RWPE1 (cell line): ENCODE data around the gene BCL2L1.
A peak's percentile ranks its signal among the peaks of the same experiment; 100 is the strongest.

Experiments
- CTCF ChIA-PET: fragments of 350-600 bp; sonication (Branson Sonifier 250); formaldehyde crosslinking; extraction: SDS; loops from one replicate; lab custom pipeline; 2021; lab: Yijun Ruan, JAX
- POLR2A ChIA-PET: fragments of 400-600 bp; formaldehyde crosslinking; extraction: SDS; loops from one replicate; lab custom pipeline; 2020; ENCODE audit warnings: antibody characterized with exemption; ENCODE audit not compliant: low non-redundant PET; lab: Yijun Ruan, JAX
- DNase-seq: peaks from one replicate; pipeline ENCODE4 v3.0.0; 2012; ENCODE audit warnings: low spot score
- H3K27ac ChIP-seq: fragments of 450-650 bp; 2 replicates; pipeline ENCODE4 v1.5.1; 2017
- CTCF ChIP-seq: fragments of 450-650 bp; conservative IDR thresholded peaks from 2 replicates; pipeline ENCODE4 v1.5.1; 2017; ENCODE audit warnings: low read depth, mild to moderate bottlenecking

The BCL2L1 gene

GRCh38 chr20:31739550-31739977, 16.9 kb upstream of the BCL2L1 start:
- peak overlapping the region; percentile 85 for H3K27ac ChIP-seq

GRCh38 chr20:31738729-31739549, 16.3 kb upstream of the BCL2L1 start, which contains the start of gene TPX2:
Gene TPX2 (plus strand): TSS chr20:31739290. CDS start chr20:31757477, 18,187 bp downstream.
- DNase-seq: peak; percentile 100
- H3K27ac ChIP-seq: peak within 1 kb of the TSS; percentile 85
- ChIA-PET POLR2A (interaction anchor here (0.6 to 0.8 kb wide), 2 partner anchors 14 to 369 kb away, joined by 4 read pairs; no protein-coding TSS in a partner anchor), CTCF (interaction anchor here (0.6 to 2.0 kb wide), 5 partner anchors 15 to 214 kb away, joined by 3 to 8 read pairs (median 5); no protein-coding TSS in a partner anchor)
- TF ChIP-seq CTCF: no peak; the same call in 1 of the 2 replicates

More at GRCh38 chr20:31739550-31739977, 16.9 kb upstream of the BCL2L1 start:
- ChIA-PET POLR2A (interaction anchor here (0.6 kb wide), 1 partner anchor 13 kb away, joined by 4 read pairs; no protein-coding TSS in a partner anchor), CTCF (interaction anchor here (0.6 to 2.0 kb wide), 5 partner anchors 16 to 214 kb away, joined by 3 to 9 read pairs (median 6); no protein-coding TSS in a partner anchor)
- no peak for DNase-seq
- TF ChIP-seq CTCF: no peak

- peak overlapping the region; percentile 76; the same call in 1 of the 2 replicates for H3K27ac ChIP-seq
- POLR2A ChIA-PET: interaction anchor here (0.6 kb wide), 1 partner anchor 138 kb away, joined by 5 read pairs; no protein-coding TSS in a partner anchor
- no peak for DNase-seq
- no peak for TF ChIP-seq CTCF
- CTCF ChIA-PET: interaction anchor here (0.6 to 0.8 kb wide), 3 partner anchors 9 to 119 kb away, joined by 3 to 4 read pairs (median 3); no protein-coding TSS in a partner anchor
Observed at GRCh38 chr20:31731321-31731717, 8.7 kb upstream of the BCL2L1 start.

- peak; percentile 100 for DNase-seq
- ChIA-PET CTCF (interaction anchor here (0.6 to 7.0 kb wide), 35 partner anchors 10 to 220 kb away, joined by 3 to 163 read pairs (median 4); no protein-coding TSS in a partner anchor), POLR2A (interaction anchor here (0.5 to 1.8 kb wide), 10 partner anchors 11 to 205 kb away, joined by 3 to 19 read pairs (median 4); no protein-coding TSS in a partner anchor)
- H3K27ac ChIP-seq: peak overlapping the region; percentile 99
- TF ChIP-seq CTCF: peak; percentile 100
Observed at GRCh38 chr20:31723319-31724078, 831 bp upstream of the BCL2L1 start.

- CTCF ChIA-PET: interaction anchor here (0.6 to 7.0 kb wide), 18 partner anchors 10 to 217 kb away, joined by 3 to 163 read pairs (median 4); no protein-coding TSS in a partner anchor
Observed at GRCh38 chr20:31723069-31723318, 326 bp upstream of the BCL2L1 start.

More at GRCh38 chr20:31723069-31723318, 326 bp upstream of the BCL2L1 start:
- H3K27ac ChIP-seq: peak overlapping the region; percentile 99
- POLR2A ChIA-PET: interaction anchor here (0.5 to 1.8 kb wide), 2 partner anchors 50 to 61 kb away, joined by 3 to 19 read pairs; no protein-coding TSS in a partner anchor
- no peak for DNase-seq
- no peak for TF ChIP-seq CTCF
